HuH-7.5 (cell line): Measurements from ENCODE around the gene TRAPPC6A.

Experiments
- DNase-seq: peaks from one replicate; pipeline ENCODE4 v3.0.0; 2011; ENCODE audit warnings: low spot score

TRAPPC6A gene

GRCh38 chr19:45163751-45164460, 14.1 kb downstream of the TRAPPC6A start:
- no peak for DNase-seq

GRCh38 chr19:45163156-45163555, 14.9 kb downstream of the TRAPPC6A start:
- no peak for DNase-seq

- DNase-seq = no peak
These were observed 15.4 kb downstream of the TRAPPC6A start for GRCh38 chr19:45162608-45163143.

- DNase-seq = peak; percentile 89
These were observed 16.1 kb downstream of the TRAPPC6A start for GRCh38 chr19:45161738-45162607.

- no peak for DNase-seq
These were observed 16.9 kb downstream of the TRAPPC6A start, which contains the start of gene NKPD1 for GRCh38 chr19:45160870-45161737. Gene NKPD1 (minus strand): TSS chr19:45160982. CDS start chr19:45160150, 832 bp downstream.

- no peak for DNase-seq
These were observed 18.1 kb downstream of the TRAPPC6A start for GRCh38 chr19:45159971-45160324.

GRCh38 chr19:45159210-45159970, 18.6 kb downstream of the TRAPPC6A start:
- no peak for DNase-seq

GRCh38 chr19:45158503-45159209, 19.4 kb downstream of the TRAPPC6A start:
- DNase-seq = no peak

GRCh38 chr19:45156751-45157150, 21.3 kb downstream of the TRAPPC6A start:
- no peak for DNase-seq

GRCh38 chr19:45156011-45156630, 21.9 kb downstream of the TRAPPC6A start:
- no peak for DNase-seq

GRCh38 chr19:45154064-45154827, 23.8 kb downstream of the TRAPPC6A start:
- DNase-seq = no peak

GRCh38 chr19:45153339-45154063, 24.5 kb downstream of the TRAPPC6A start:
- no peak for DNase-seq

- DNase-seq = no peak
These were observed 25.3 kb downstream of the TRAPPC6A start for GRCh38 chr19:45152504-45153338.

GRCh38 chr19:45151821-45152503, 26.1 kb downstream of the TRAPPC6A start:
- no peak for DNase-seq

- DNase-seq = no peak
These were observed 26.7 kb downstream of the TRAPPC6A start for GRCh38 chr19:45151320-45151719.

GRCh38 chr19:45150751-45151281, 27.2 kb downstream of the TRAPPC6A start:
- DNase-seq = no peak

- DNase-seq = no peak
These were observed 27.9 kb downstream of the TRAPPC6A start for GRCh38 chr19:45150180-45150579.
